K562 (cell line): Measurements from ENCODE around the gene RPLP2. TPM values are rescaled to one million over a fixed set of nuclear protein-coding genes. Genes with fewer than 3 reads are reported as not detected.
A peak's percentile ranks its signal among the peaks of the same experiment; 100 is the strongest.

Experiments used
- CAMTA2 ChIP-seq: fragments of 250-450 bp; sonication (Bioruptor Pico); conservative IDR thresholded peaks from 2 replicates; pipeline ENCODE4 v1.5.1; 2022
- DPF2 ChIP-seq: fragments of 450-650 bp; IDR thresholded peaks from 2 replicates; pipeline ENCODE4 v1.6.1; 2016
- EGR1 ChIP-seq: fragments of 450-650 bp; conservative IDR thresholded peaks from 2 replicates; pipeline ENCODE4 v1.6.1; 2017; ENCODE audit warnings: mild to moderate bottlenecking
- ERF ChIP-seq: fragments of 450-650 bp; formaldehyde crosslinking; IDR thresholded peaks from 2 replicates; pipeline ENCODE4 v1.4.0; 2020; ENCODE audit warnings: mild to moderate bottlenecking, mixed read lengths
- EWSR1 ChIP-seq: fragments of 450-650 bp; IDR thresholded peaks from 2 replicates; pipeline ENCODE4 v1.6.1; 2018; ENCODE audit warnings: borderline replicate concordance, mild to moderate bottlenecking, low read depth, moderate library complexity; ENCODE audit not compliant: partially characterized antibody
- FOXJ2 ChIP-seq: fragments of 200-800 bp; sonication (Bioruptor generic); IDR thresholded peaks from 2 replicates; pipeline ENCODE4 v1.6.1; 2016; ENCODE audit warnings: missing genetic modification characterization, missing compliant biosample characterization
- GATAD2B ChIP-seq: fragments of 450-650 bp; IDR thresholded peaks from 2 replicates; pipeline ENCODE4 v1.6.1; 2017; ENCODE audit warnings: mild to moderate bottlenecking, borderline replicate concordance
- HMG20B ChIP-seq: fragments of 250-450 bp; sonication (Bioruptor Pico); IDR thresholded peaks from 2 replicates; pipeline ENCODE4 v1.5.0; 2021; ENCODE audit warnings: mild to moderate bottlenecking
- HNRNPH1 ChIP-seq: fragments of 200-400 bp; formaldehyde crosslinking; optimal IDR thresholded peaks from 2 replicates; pipeline ENCODE3; 2017; ENCODE audit warnings: low read depth, mild to moderate bottlenecking, low read length, moderate library complexity
- KDM4B ChIP-seq, 2 experiments: fragments of 450-650 bp in 1 of 2; sonication (generic) in 1 of 2; IDR thresholded peaks; 2 replicates each; pipeline ENCODE4 v1.6.1; 2016 to 2017; ENCODE audit warnings: borderline replicate concordance in 2 of 2, antibody characterized with exemption in 1 of 2, low read depth in 1 of 2, mild to moderate bottlenecking in 1 of 2
- MCM7 ChIP-seq, 2 experiments: fragments of 450-650 bp; IDR thresholded peaks; 2 replicates each; pipeline ENCODE4 v1.6.1; 2016 to 2018
- MTA2 ChIP-seq: fragments of 450-650 bp; IDR thresholded peaks from 2 replicates; pipeline ENCODE4 v1.6.1; 2016; ENCODE audit warnings: low read depth
- MYNN ChIP-seq, 2 experiments: sonication (generic); formaldehyde crosslinking in 1 of 2; IDR thresholded peaks; 2 replicates each; pipeline versions ENCODE4 v1.5.0 to v1.6.1; 2016 to 2020; ENCODE audit warnings: antibody characterized with exemption in 1 of 2, missing genetic modification reagents in 1 of 2
- NR2C2 ChIP-seq, 2 experiments: fragments of 200-800 bp in 1 of 2; sonication (Bioruptor generic) in 1 of 2; sonication (generic) in 1 of 2; formaldehyde crosslinking in 1 of 2; IDR thresholded peaks; 2 replicates each; pipeline versions ENCODE4 v1.6.1 to v1.8.0; 2016 to 2022; ENCODE audit warnings: mild to moderate bottlenecking in 1 of 2, missing compliant biosample characterization in 1 of 2, missing genetic modification characterization in 1 of 2, missing genetic modification reagents in 1 of 2
- PHB ChIP-seq: fragments of 250-450 bp; sonication (Bioruptor Pico); IDR thresholded peaks from 2 replicates; pipeline ENCODE4 v1.5.0; 2021
- SMARCA4 ChIP-seq: fragments of 450-650 bp; IDR thresholded peaks from 2 replicates; pipeline ENCODE4 v1.6.1; 2016
- TGIF2 ChIP-seq: sonication (generic); formaldehyde crosslinking; IDR thresholded peaks from 2 replicates; pipeline ENCODE4 v1.8.1; 2022; ENCODE audit warnings: mild to moderate bottlenecking, missing genetic modification reagents, moderate library complexity
- ZNF121 ChIP-seq: sonication (generic); formaldehyde crosslinking; conservative IDR thresholded peaks from 2 replicates; pipeline ENCODE4 v1.8.0; 2022; ENCODE audit warnings: missing genetic modification reagents
- ZNF707 ChIP-seq: fragments of 250-450 bp; sonication (Bioruptor Pico); conservative IDR thresholded peaks from 2 replicates; pipeline ENCODE4 v1.8.0; 2022; ENCODE audit warnings: inconsistent platforms, mild to moderate bottlenecking, moderate library complexity
- ZNF780A ChIP-seq: fragments of 250-450 bp; sonication (Bioruptor Pico); IDR thresholded peaks from 2 replicates; pipeline ENCODE4 v1.5.0; 2021; ENCODE audit warnings: mild to moderate bottlenecking
- ZNF785 ChIP-seq: fragments of 250-450 bp; sonication (Bioruptor Pico); IDR thresholded peaks from 2 replicates; pipeline ENCODE4 v1.4.0; 2020; ENCODE audit warnings: mild to moderate bottlenecking
- polyA plus RNA-seq, 8 experiments: library from polyadenylated mRNA; depleted of rRNA in 4 of 8; stranded (reverse) in 5 of 8; unstranded in 3 of 8; fragments of >200 nt; fragmentation: Nextera tagmentation in 2 of 8; fragmentation: Illumina TruSeq in 1 of 8; extraction: Ambion mirVana in 2 of 8; extraction: Trizol in 1 of 8; gene quantifications; 2 replicates each; pipeline versions ENCODE4 v1.2.1 to v1.2.3, GENCODE V29; 2011 to 2014; ENCODE audit warnings: inconsistent platforms in 1 of 8, missing spikeins in 1 of 8
- total RNA-seq, 7 experiments: library from RNA; depleted of rRNA in 6 of 7; stranded (reverse); fragments of >200 nt in 6 of 7; fragmentation: Illumina TruSeq in 2 of 7; extraction: Trizol in 2 of 7; gene quantifications; 2 replicates each; pipeline versions ENCODE4 v1.2.1 to v1.2.3, GENCODE V29; 2011 to 2021; ENCODE audit warnings: low replicate concordance in 1 of 7
- TF ChIP-seq, protein P1 (sequence below): sonication (generic); formaldehyde crosslinking; IDR thresholded peaks from 2 replicates; pipeline ENCODE4 v1.8.1; 2022; ENCODE audit warnings: missing genetic modification reagents
- TF ChIP-seq, protein P2 (sequence below): fragments of 250-450 bp; sonication (Bioruptor Pico); IDR thresholded peaks from 2 replicates; pipeline ENCODE4 v1.5.1; 2021; ENCODE audit warnings: mild to moderate bottlenecking
- TF ChIP-seq, protein P3 (sequence below): sonication (generic); formaldehyde crosslinking; IDR thresholded peaks from 2 replicates; pipeline ENCODE4 v1.9.0; 2022; ENCODE audit warnings: mild to moderate bottlenecking, missing genetic modification reagents
- TF ChIP-seq, protein P4 (sequence below), 2 experiments: IDR thresholded peaks; 2 replicates each; pipeline ENCODE4 v1.6.1; 2012; ENCODE audit warnings: improper control_type of control experiment in 2 of 2, low read depth in 2 of 2, low read length in 2 of 2, borderline replicate concordance in 1 of 2

Gene RPLP2
- total and polyA plus RNA-seq, 9 of the 15 experiments (the other 6 are each of a cell fraction or from before 2014, with no cell fraction given): 528 to 3,807 (median 1,633) TPM

DNA sequence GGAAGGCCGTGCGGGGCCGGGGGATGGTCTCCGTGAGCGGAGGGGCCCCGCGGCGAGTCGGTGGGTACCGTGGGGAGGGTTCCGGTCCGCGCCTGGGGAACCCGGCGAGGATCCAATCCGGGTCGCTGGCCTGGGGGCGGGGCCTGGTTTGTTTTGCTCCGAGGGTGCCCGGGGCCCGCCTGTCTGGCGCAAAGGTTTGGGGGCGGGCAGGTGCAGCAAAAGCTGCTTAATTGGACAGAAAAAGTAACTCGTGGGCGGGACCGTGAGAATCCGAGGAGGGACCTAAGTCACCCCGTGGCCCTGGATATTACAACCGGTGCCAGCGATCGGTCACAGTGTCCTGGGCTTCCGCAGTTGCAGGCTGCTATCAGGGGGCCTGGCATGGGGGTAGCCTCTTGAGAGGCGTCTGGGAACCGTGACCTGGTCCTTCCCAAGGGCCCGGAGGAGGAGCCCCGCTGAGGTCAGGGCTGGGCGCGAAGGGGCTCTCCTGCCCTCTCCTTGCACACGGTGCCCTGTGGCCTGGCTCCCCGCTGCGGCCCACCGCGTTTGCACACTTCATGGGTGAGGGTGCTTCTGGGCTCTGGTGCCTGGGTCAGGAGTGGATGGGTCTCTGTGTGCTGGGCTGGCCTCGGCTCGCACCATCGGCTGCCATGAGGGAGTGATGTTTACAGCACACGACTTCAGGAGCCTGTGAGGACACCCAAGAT is 10.3 kb downstream of the RPLP2 start (continued):
- TF ChIP-seq ERF (CRISPR knock-in tag): 0 out of 2 replicates have a peak, but pooled peaks have one; percentile 48
- TF ChIP-seq MTA2: no peak
- 0 out of 2 replicates have a peak, but pooled peaks have one; percentile 20 for TF ChIP-seq MYNN (IDR thresholded peaks at IDR 0.05)
- no peak for TF ChIP-seq MYNN (CRISPR knock-in tag; IDR thresholded peaks at IDR 0.05)
- TF ChIP-seq EWSR1: no peak
- no peak for TF ChIP-seq ZNF780A (CRISPR knock-in tag)
- TF ChIP-seq TGIF2 (CRISPR knock-in tag): 0 out of 2 replicates have a peak, but pooled peaks have one; percentile 31
- no peak for TF ChIP-seq ZNF707
- TF ChIP-seq, protein P1, sequence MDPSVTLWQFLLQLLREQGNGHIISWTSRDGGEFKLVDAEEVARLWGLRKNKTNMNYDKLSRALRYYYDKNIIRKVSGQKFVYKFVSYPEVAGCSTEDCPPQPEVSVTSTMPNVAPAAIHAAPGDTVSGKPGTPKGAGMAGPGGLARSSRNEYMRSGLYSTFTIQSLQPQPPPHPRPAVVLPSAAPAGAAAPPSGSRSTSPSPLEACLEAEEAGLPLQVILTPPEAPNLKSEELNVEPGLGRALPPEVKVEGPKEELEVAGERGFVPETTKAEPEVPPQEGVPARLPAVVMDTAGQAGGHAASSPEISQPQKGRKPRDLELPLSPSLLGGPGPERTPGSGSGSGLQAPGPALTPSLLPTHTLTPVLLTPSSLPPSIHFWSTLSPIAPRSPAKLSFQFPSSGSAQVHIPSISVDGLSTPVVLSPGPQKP: no peak
- TF ChIP-seq, protein P2, sequence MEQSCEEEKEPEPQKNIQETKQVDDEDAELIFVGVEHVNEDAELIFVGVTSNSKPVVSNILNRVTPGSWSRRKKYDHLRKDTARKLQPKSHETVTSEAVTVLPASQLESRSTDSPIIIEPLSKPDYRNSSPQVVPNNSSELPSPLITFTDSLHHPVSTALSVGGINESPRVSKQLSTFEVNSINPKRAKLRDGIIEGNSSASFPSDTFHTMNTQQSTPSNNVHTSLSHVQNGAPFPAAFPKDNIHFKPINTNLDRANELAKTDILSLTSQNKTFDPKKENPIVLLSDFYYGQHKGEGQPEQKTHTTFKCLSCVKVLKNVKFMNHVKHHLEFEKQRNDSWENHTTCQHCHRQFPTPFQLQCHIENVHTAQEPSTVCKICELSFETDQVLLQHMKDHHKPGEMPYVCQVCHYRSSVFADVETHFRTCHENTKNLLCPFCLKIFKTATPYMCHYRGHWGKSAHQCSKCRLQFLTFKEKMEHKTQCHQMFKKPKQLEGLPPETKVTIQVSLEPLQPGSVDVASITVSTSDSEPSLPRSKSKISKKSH (CRISPR knock-in tag): no peak
- TF ChIP-seq ZNF785 (CRISPR knock-in tag): no peak
- no peak for TF ChIP-seq DPF2
- TF ChIP-seq KDM4B (IDR thresholded peaks at IDR 0.05; ENCODE audit: borderline replicate concordance in 2 of 2, low read depth in 1 of 2): no peak
- no peak for TF ChIP-seq HMG20B (CRISPR knock-in tag)
- TF ChIP-seq HNRNPH1: no peak
- no peak for TF ChIP-seq MCM7 (IDR thresholded peaks at IDR 0.05)
- no peak for TF ChIP-seq GATAD2B
- TF ChIP-seq FOXJ2 (tag): no peak
- TF ChIP-seq ZNF121 (CRISPR knock-in tag): no peak
- peak; percentile 13; the same call in 1 of the 2 replicates for TF ChIP-seq EGR1
- TF ChIP-seq, protein P3, sequence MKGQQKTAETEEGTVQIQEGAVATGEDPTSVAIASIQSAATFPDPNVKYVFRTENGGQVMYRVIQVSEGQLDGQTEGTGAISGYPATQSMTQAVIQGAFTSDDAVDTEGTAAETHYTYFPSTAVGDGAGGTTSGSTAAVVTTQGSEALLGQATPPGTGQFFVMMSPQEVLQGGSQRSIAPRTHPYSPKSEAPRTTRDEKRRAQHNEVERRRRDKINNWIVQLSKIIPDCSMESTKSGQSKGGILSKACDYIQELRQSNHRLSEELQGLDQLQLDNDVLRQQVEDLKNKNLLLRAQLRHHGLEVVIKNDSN (CRISPR knock-in tag): no peak
- TF ChIP-seq NR2C2 (CRISPR knock-in tag; IDR thresholded peaks at IDR 0.05): no peak
- TF ChIP-seq NR2C2 (tag; IDR thresholded peaks at IDR 0.05): peak; percentile 94
- TF ChIP-seq CAMTA2: no peak
- TF ChIP-seq, protein P4, sequence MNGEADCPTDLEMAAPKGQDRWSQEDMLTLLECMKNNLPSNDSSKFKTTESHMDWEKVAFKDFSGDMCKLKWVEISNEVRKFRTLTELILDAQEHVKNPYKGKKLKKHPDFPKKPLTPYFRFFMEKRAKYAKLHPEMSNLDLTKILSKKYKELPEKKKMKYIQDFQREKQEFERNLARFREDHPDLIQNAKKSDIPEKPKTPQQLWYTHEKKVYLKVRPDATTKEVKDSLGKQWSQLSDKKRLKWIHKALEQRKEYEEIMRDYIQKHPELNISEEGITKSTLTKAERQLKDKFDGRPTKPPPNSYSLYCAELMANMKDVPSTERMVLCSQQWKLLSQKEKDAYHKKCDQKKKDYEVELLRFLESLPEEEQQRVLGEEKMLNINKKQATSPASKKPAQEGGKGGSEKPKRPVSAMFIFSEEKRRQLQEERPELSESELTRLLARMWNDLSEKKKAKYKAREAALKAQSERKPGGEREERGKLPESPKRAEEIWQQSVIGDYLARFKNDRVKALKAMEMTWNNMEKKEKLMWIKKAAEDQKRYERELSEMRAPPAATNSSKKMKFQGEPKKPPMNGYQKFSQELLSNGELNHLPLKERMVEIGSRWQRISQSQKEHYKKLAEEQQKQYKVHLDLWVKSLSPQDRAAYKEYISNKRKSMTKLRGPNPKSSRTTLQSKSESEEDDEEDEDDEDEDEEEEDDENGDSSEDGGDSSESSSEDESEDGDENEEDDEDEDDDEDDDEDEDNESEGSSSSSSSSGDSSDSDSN (IDR thresholded peaks at IDR 0.05; ENCODE audit: borderline replicate concordance in 1 of 2, low read depth in 2 of 2, low read length in 2 of 2): no peak
- TF ChIP-seq PHB (CRISPR knock-in tag): no peak
- no peak for TF ChIP-seq SMARCA4
